ENCODE results near the gene TNFRSF8. TPM values are rescaled to one million over a fixed set of nuclear protein-coding genes. Genes with fewer than 3 reads are reported as not detected.

The TNFRSF8 gene
- total RNA-seq, 1 donor from 2014 or later = not detected

GRCh38 chr1:12148160-12148957, 85.3 kb downstream of the TNFRSF8 start:
- no peaks in the 10 kb centered on the region for H3K36me3 Mint-ChIP-seq (ENCODE audit: low read depth)
- H3K4me1 Mint-ChIP-seq = peaks cover 17% of the 10 kb centered on the region
- no peaks in the 10 kb centered on the region for H3K9me3 Mint-ChIP-seq
- no peak overlapping the region for H3K27ac Mint-ChIP-seq (ENCODE audit: unreplicated experiment)
- TF ChIP-seq CTCF (conservative IDR thresholded peaks at IDR 0.05) = no peak
- DNase-seq (ENCODE audit: low read depth, low spot score) = no peak
- no peaks in the 10 kb centered on the region for H3K27me3 Mint-ChIP-seq (ENCODE audit: low read depth)
- no peak overlapping the region for H3K4me3 Mint-ChIP-seq

GRCh38 chr1:12148958-12149790, 86.1 kb downstream of the TNFRSF8 start:
- Mint-ChIP-seq H3K27me3 (ENCODE audit: low read depth) (no peaks in the 10 kb centered on the region), H3K36me3 (ENCODE audit: low read depth) (no peaks in the 10 kb centered on the region), H3K4me1 (peaks cover 10% of the 10 kb centered on the region), H3K4me3 (no peak overlapping the region), H3K9me3 (no peaks in the 10 kb centered on the region), H3K27ac (ENCODE audit: unreplicated experiment) (no peak overlapping the region)
- no peak for DNase-seq (ENCODE audit: low read depth, low spot score)
- no peak for TF ChIP-seq CTCF (conservative IDR thresholded peaks at IDR 0.05)

- Mint-ChIP-seq H3K9me3 (no peaks in the 10 kb centered on the region), H3K27ac (ENCODE audit: unreplicated experiment) (no peak overlapping the region), H3K4me1 (peaks cover 10% of the 10 kb centered on the region), H3K36me3 (ENCODE audit: low read depth) (no peaks in the 10 kb centered on the region), H3K4me3 (no peak overlapping the region), H3K27me3 (ENCODE audit: low read depth) (no peaks in the 10 kb centered on the region)
- DNase-seq (ENCODE audit: low read depth, low spot score) = no peak
- no peak for TF ChIP-seq CTCF (conservative IDR thresholded peaks at IDR 0.05)
Measured at GRCh38 chr1:12149791-12150175, 86.7 kb downstream of the TNFRSF8 start.

GRCh38 chr1:12150456-12151200, 87.5 kb downstream of the TNFRSF8 start:
- no peak overlapping the region for H3K27ac Mint-ChIP-seq (ENCODE audit: unreplicated experiment)
- H3K9me3 Mint-ChIP-seq = no peaks in the 10 kb centered on the region
- H3K36me3 Mint-ChIP-seq (ENCODE audit: low read depth) = no peaks in the 10 kb centered on the region
- H3K4me1 Mint-ChIP-seq = peaks cover 18% of the 10 kb centered on the region
- no peak for TF ChIP-seq CTCF (conservative IDR thresholded peaks at IDR 0.05)
- no peak for DNase-seq (ENCODE audit: low read depth, low spot score)
- H3K27me3 Mint-ChIP-seq (ENCODE audit: low read depth) = no peaks in the 10 kb centered on the region
- no peak overlapping the region for H3K4me3 Mint-ChIP-seq

- Mint-ChIP-seq H3K4me1 (peaks cover 16% of the 10 kb centered on the region), H3K9me3 (no peaks in the 10 kb centered on the region), H3K4me3 (no peak overlapping the region), H3K27me3 (ENCODE audit: low read depth) (no peaks in the 10 kb centered on the region), H3K36me3 (ENCODE audit: low read depth) (no peaks in the 10 kb centered on the region), H3K27ac (ENCODE audit: unreplicated experiment) (peak overlapping the region; percentile 89)
- DNase-seq (ENCODE audit: low read depth, low spot score) = no peak
- no peak for TF ChIP-seq CTCF (conservative IDR thresholded peaks at IDR 0.05)
Measured at GRCh38 chr1:12151465-12151864, 88.4 kb downstream of the TNFRSF8 start.
